Measurements from ENCODE around the gene KIF5C.

- TF ChIP-seq CTCF (conservative IDR thresholded peaks at IDR 0.05; ENCODE audit: low read length) (no peak), EZH2phosphoT487 (IDR thresholded peaks at IDR 0.05; ENCODE audit: borderline replicate concordance) (no peak)
Measured at GRCh38 chr2:148887350-148888002, 12.4 kb downstream of the KIF5C start.
